ENCODE measurements around the gene ZFP64.
A peak's percentile ranks its signal among the peaks of the same experiment; 100 is the strongest.
"Not testable (repeated sequence)": the region's sequence is repeated elsewhere in the genome, so short reads cannot be mapped to it uniquely, and the experiment has no call there.

ZFP64 gene
- 9.3 to 16.3 reads per million in 2 experiments for total RNA-seq

- DNase-seq (ENCODE audit: low read depth) = peak; percentile 52
These were observed at the start of gene ZFP64 for GRCh38 chr20:52191132-52191915. ZFP64 (minus strand) TSS chr20:52191779; CDS start chr20:52191636, 143 bp downstream.

- no peak for DNase-seq (ENCODE audit: low read depth)
These were observed 49.2 kb upstream of the ZFP64 start for GRCh38 chr20:52240802-52241201.

- no peak for DNase-seq (ENCODE audit: low read depth)
These were observed 47.5 kb upstream of the ZFP64 start for GRCh38 chr20:52239102-52239501.

GRCh38 chr20:52236292-52236691, 44.7 kb upstream of the ZFP64 start:
- DNase-seq (ENCODE audit: low read depth) = no peak

GRCh38 chr20:52235129-52235528, 43.5 kb upstream of the ZFP64 start:
- no peak for DNase-seq (ENCODE audit: low read depth)

- no peak for DNase-seq (ENCODE audit: low read depth)
These were observed 42.9 kb upstream of the ZFP64 start for GRCh38 chr20:52234302-52235045.

- DNase-seq (ENCODE audit: low read depth) = no peak
These were observed 39.7 kb upstream of the ZFP64 start for GRCh38 chr20:52231230-52231746.

GRCh38 chr20:52230409-52230808, 38.8 kb upstream of the ZFP64 start:
- no peak for DNase-seq (ENCODE audit: low read depth)

- not testable (repeated sequence) for DNase-seq (ENCODE audit: low read depth)
These were observed 37.8 kb upstream of the ZFP64 start for GRCh38 chr20:52229346-52229745.

- DNase-seq (ENCODE audit: low read depth) = no peak
These were observed 34.8 kb upstream of the ZFP64 start for GRCh38 chr20:52226370-52226769.

GRCh38 chr20:52224920-52225319, 33.3 kb upstream of the ZFP64 start:
- DNase-seq (ENCODE audit: low read depth) = no peak

GRCh38 chr20:52221362-52221761, 29.8 kb upstream of the ZFP64 start:
- not testable (repeated sequence) for DNase-seq (ENCODE audit: low read depth)

- DNase-seq (ENCODE audit: low read depth) = not testable (repeated sequence)
These were observed 29.3 kb upstream of the ZFP64 start for GRCh38 chr20:52220891-52221290.

- DNase-seq (ENCODE audit: low read depth) = no peak
These were observed 27.9 kb upstream of the ZFP64 start for GRCh38 chr20:52219441-52219840.

GRCh38 chr20:52217689-52218395, 26.3 kb upstream of the ZFP64 start:
- no peak for DNase-seq (ENCODE audit: low read depth)

GRCh38 chr20:52213995-52214394, 22.4 kb upstream of the ZFP64 start:
- no peak for DNase-seq (ENCODE audit: low read depth)

- no peak for DNase-seq (ENCODE audit: low read depth)
These were observed 21.4 kb upstream of the ZFP64 start for GRCh38 chr20:52212943-52213342.

GRCh38 chr20:52210037-52210990, 18.7 kb upstream of the ZFP64 start:
- no peak for DNase-seq (ENCODE audit: low read depth)

GRCh38 chr20:52209154-52209571, 17.6 kb upstream of the ZFP64 start:
- DNase-seq (ENCODE audit: low read depth) = no peak

GRCh38 chr20:52207020-52207810, 15.6 kb upstream of the ZFP64 start:
- DNase-seq (ENCODE audit: low read depth) = no peak
